ENCODE results near the gene IGFN1. TPM values are rescaled to one million over a fixed set of nuclear protein-coding genes. Genes with fewer than 3 reads are reported as not detected.
A peak's percentile ranks its signal among the peaks of the same experiment; 100 is the strongest.

IGFN1 gene
- total and polyA plus RNA-seq, 9 of the 15 experiments (the other 6 are each of a cell fraction or from before 2014, with no cell fraction given): 0.04 TPM; not detected in 8

DNA sequence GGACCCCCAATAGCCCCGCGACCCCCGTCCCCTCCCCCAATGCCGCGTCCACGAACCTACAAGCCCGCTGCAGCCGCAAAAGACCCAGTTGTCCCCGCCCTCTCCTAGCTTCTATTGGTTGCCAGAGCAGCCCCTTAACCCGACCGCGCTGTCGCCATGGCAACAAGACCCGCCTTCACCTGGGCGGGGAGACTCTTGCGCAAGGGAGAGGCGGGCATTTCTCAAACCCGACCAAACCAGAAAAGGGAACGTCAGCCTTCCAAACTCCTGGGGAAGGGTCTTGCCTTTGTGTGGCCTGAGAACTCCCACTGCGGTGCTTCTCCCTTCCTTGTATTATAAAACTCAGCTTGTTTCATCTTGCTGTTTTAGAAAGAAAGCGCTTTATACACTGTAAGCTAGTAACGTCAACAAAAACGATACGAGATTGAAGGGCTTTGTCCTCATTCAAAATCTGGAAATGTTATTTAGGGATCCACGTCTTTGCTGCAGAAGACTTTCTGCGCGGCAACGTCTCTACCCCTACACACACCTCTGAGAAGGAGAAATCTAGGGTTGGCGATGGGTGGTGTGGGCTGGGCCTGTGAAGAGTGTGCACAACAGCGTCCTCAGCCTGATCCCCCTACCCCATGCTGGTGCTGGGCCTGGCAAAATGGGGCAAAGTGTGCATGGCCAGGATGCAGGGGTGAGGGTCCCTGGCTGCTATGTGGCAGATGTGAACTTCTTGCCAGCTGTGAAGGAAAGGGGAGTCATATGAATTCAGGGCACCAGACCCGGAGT, 36.0 kb upstream of the IGFN1 start, which contains the start of gene TMEM9 (continued):
- TF ChIP-seq ZNF609 (CRISPR knock-in tag; IDR thresholded peaks at IDR 0.05; ENCODE audit: borderline replicate concordance): 0 out of 2 replicates have a peak, but pooled peaks have one; percentile 54
- peak; percentile 55; the same call in 1 of the 2 replicates for TF ChIP-seq DMBX1 (CRISPR knock-in tag; IDR thresholded peaks at IDR 0.05; ENCODE audit: borderline replicate concordance)
- peak; percentile 58; the same call in 1 of the 2 replicates for TF ChIP-seq PML (IDR thresholded peaks at IDR 0.05; ENCODE audit: low read length)
- TF ChIP-seq MTA3 (IDR thresholded peaks at IDR 0.05; ENCODE audit: borderline replicate concordance): 0 out of 2 replicates have a peak, but pooled peaks have one; percentile 35
- no peak for TF ChIP-seq ZC3H8 (IDR thresholded peaks at IDR 0.05)
- TF ChIP-seq, protein P1, sequence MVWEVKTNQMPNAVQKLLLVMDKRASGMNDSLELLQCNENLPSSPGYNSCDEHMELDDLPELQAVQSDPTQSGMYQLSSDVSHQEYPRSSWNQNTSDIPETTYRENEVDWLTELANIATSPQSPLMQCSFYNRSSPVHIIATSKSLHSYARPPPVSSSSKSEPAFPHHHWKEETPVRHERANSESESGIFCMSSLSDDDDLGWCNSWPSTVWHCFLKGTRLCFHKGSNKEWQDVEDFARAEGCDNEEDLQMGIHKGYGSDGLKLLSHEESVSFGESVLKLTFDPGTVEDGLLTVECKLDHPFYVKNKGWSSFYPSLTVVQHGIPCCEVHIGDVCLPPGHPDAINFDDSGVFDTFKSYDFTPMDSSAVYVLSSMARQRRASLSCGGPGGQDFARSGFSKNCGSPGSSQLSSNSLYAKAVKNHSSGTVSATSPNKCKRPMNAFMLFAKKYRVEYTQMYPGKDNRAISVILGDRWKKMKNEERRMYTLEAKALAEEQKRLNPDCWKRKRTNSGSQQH (CRISPR knock-in tag; IDR thresholded peaks at IDR 0.05): no peak
- no peak for TF ChIP-seq MAFF (IDR thresholded peaks at IDR 0.05; ENCODE audit: low read length)
- TF ChIP-seq, protein P2, sequence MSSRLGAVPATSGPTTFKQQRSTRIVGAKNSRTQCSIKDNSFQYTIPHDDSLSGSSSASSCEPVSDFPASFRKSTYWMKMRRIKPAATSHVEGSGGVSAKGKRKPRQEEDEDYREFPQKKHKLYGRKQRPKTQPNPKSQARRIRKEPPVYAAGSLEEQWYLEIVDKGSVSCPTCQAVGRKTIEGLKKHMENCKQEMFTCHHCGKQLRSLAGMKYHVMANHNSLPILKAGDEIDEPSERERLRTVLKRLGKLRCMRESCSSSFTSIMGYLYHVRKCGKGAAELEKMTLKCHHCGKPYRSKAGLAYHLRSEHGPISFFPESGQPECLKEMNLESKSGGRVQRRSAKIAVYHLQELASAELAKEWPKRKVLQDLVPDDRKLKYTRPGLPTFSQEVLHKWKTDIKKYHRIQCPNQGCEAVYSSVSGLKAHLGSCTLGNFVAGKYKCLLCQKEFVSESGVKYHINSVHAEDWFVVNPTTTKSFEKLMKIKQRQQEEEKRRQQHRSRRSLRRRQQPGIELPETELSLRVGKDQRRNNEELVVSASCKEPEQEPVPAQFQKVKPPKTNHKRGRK (tag; IDR thresholded peaks at IDR 0.05): no peak
- TF ChIP-seq CBFB (CRISPR knock-in tag; IDR thresholded peaks at IDR 0.05): peak; percentile 56; the same call in 1 of the 2 replicates
- no peak for TF ChIP-seq ZNF551 (CRISPR knock-in tag; IDR thresholded peaks at IDR 0.05)
- TF ChIP-seq ZBTB8A (IDR thresholded peaks at IDR 0.05; ENCODE audit: partially characterized antibody): no peak
- no peak for TF ChIP-seq ZNF561 (CRISPR knock-in tag; conservative IDR thresholded peaks at IDR 0.05)
- TF ChIP-seq ZC3H4 (CRISPR knock-in tag; IDR thresholded peaks at IDR 0.05; ENCODE audit: borderline replicate concordance): no peak

All from K562 (cell line).